Stimulated activated naive CD8-positive, alpha-beta T cell treated with anti-CD3 and anti-CD28 coated beads, Interleukin-15, Interleukin-2, amounts not matched to agents 100 U/mL and 50 U/mL, for 24 hours (primary cell): ENCODE data around the gene EAPP.
"Not testable (repeated sequence)": the region's sequence is repeated elsewhere in the genome, so short reads cannot be mapped to it uniquely, and the experiment has no call there.

Experiments
- ATAC-seq: fragments of 150-1000 bp; cut with Tn5 transposase; one replicate; pipeline ENCODE4 v1.10.0; 2021
- DNase-seq: peaks from one replicate; pipeline ENCODE4 v3.0.0; 2021

EAPP gene

GRCh38 chr14:34538096-34538495 lies 1.4 kb downstream of the EAPP start:
- DNase-seq, ATAC-seq: not testable (repeated sequence)

GRCh38 chr14:34537677-34538009 lies 1.9 kb downstream of the EAPP start:
- DNase-seq: no peak
- no peak for ATAC-seq

- DNase-seq: no peak
These were observed 2.4 kb downstream of the EAPP start for GRCh38 chr14:34536951-34537676.

GRCh38 chr14:34527591-34527990 lies 11.9 kb downstream of the EAPP start:
- ATAC-seq (no peak), DNase-seq (no peak)

More at GRCh38 chr14:34536951-34537676, 2.4 kb downstream of the EAPP start:
- no peak for ATAC-seq

GRCh38 chr14:34524216-34524615 lies 15.3 kb downstream of the EAPP start:
- DNase-seq, ATAC-seq: not testable (repeated sequence)

GRCh38 chr14:34522496-34522895 lies 17.0 kb downstream of the EAPP start:
- no peak for ATAC-seq
- no peak for DNase-seq

GRCh38 chr14:34521071-34521470 lies 18.4 kb downstream of the EAPP start:
- DNase-seq, ATAC-seq: not testable (repeated sequence)

GRCh38 chr14:34520304-34520970 lies 19.1 kb downstream of the EAPP start:
- not testable (repeated sequence) for DNase-seq, ATAC-seq

- no peak for ATAC-seq
These were observed 31.6 kb downstream of the EAPP start for GRCh38 chr14:34507884-34508283.

GRCh38 chr14:34507459-34507858 lies 32.0 kb downstream of the EAPP start:
- DNase-seq: no peak
- no peak for ATAC-seq

More at GRCh38 chr14:34507884-34508283, 31.6 kb downstream of the EAPP start:
- no peak for DNase-seq

- not testable (repeated sequence) for ATAC-seq, DNase-seq
These were observed 34.4 kb downstream of the EAPP start for GRCh38 chr14:34505124-34505491.

- not testable (repeated sequence) for ATAC-seq, DNase-seq
These were observed 35.5 kb downstream of the EAPP start for GRCh38 chr14:34504027-34504426.

GRCh38 chr14:34502545-34503225 lies 36.8 kb downstream of the EAPP start:
- ATAC-seq (no peak), DNase-seq (no peak)

- no peak for DNase-seq
- ATAC-seq: no peak
These were observed 37.5 kb downstream of the EAPP start for GRCh38 chr14:34502001-34502400.

- no peak for ATAC-seq
- no peak for DNase-seq
These were observed 38.4 kb downstream of the EAPP start for GRCh38 chr14:34501004-34501580.

- DNase-seq (no peak), ATAC-seq (no peak)
These were observed 40.7 kb downstream of the EAPP start for GRCh38 chr14:34498684-34499412.

- DNase-seq: no peak
- ATAC-seq: no peak
These were observed 42.6 kb downstream of the EAPP start for GRCh38 chr14:34496679-34497513.

GRCh38 chr14:34496007-34496678 lies 43.4 kb downstream of the EAPP start:
- ATAC-seq (no peak), DNase-seq (no peak)

GRCh38 chr14:34489324-34489723 lies 50.2 kb downstream of the EAPP start:
- no peak for DNase-seq
- no peak for ATAC-seq

GRCh38 chr14:34488528-34488927 lies 51.0 kb downstream of the EAPP start:
- DNase-seq (no peak), ATAC-seq (no peak)

- DNase-seq: no peak
- ATAC-seq: no peak
These were observed 54.8 kb downstream of the EAPP start for GRCh38 chr14:34484726-34485125.
